GM12874 (cell line): ENCODE results near the gene EBF3.

Experiments used
- CTCF ChIP-seq: IDR thresholded peaks from 2 replicates; pipeline ENCODE4 v1.5.1; 2011; ENCODE audit warnings: low read depth, mild to moderate bottlenecking, control low read depth, low read length, moderate library complexity; ENCODE audit not compliant: insufficient read depth

The EBF3 gene

GRCh38 chr10:129970465-129971364 lies 6.6 kb upstream of the EBF3 start:
- no peak for TF ChIP-seq CTCF

- TF ChIP-seq CTCF: no peak
These were observed 5.9 kb upstream of the EBF3 start for GRCh38 chr10:129969911-129970464.

- TF ChIP-seq CTCF: no peak
These were observed 5.3 kb upstream of the EBF3 start for GRCh38 chr10:129969184-129969910.

- TF ChIP-seq CTCF: no peak
These were observed 4.7 kb upstream of the EBF3 start for GRCh38 chr10:129968853-129969183.

GRCh38 chr10:129968020-129968852 lies 4.2 kb upstream of the EBF3 start:
- no peak for TF ChIP-seq CTCF

GRCh38 chr10:129967579-129968019 lies 3.5 kb upstream of the EBF3 start:
- no peak for TF ChIP-seq CTCF
